ENCODE results near the gene EVL. TPM values are rescaled to one million over a fixed set of nuclear protein-coding genes. Genes with fewer than 3 reads are reported as not detected.

EVL gene
- total RNA-seq, 4 donors from 2014 or later: 24.2 to 40.1 (median 29.8) TPM

- DNase-seq: peak; percentile 75 to 79
- intact Hi-C loops (cut with DNase I): no loop called here
- H3K9me3 ChIP-seq: no peaks in the 10 kb centered on the region
- H3K27me3 ChIP-seq: no peaks in the 10 kb centered on the region
- H3K36me3 ChIP-seq: no peaks in the 10 kb centered on the region
- peak within 1 kb of the TSS; percentile 10 to 34 (median 30) for H3K4me3 ChIP-seq (replicated peaks in 1 of 3)
- H3K27ac ChIP-seq: no peak within 1 kb of the TSS
- 2% methylated on average over 10 of the region's 94 CpGs; no CpG with 5 or more reads in 1 of the 2 donors for WGBS, 2 donors
- TF ChIP-seq POLR2A (IDR thresholded peaks at IDR 0.05) (peak in 1 of 2 donors; percentile 47), CTCF (IDR thresholded peaks at IDR 0.05) (no peak)
- peaks cover 32 to 50% of the 10 kb centered on the region in 2 donors for H3K4me1 ChIP-seq
Measured at GRCh38 chr14:100159094-100159864, 94.1 kb downstream of the EVL start, which contains the start of gene DEGS2. Gene DEGS2 (minus strand): TSS chr14:100159645. CDS start chr14:100159587, 58 bp downstream.

- Histone ChIP-seq H3K27me3 (no peaks in the 10 kb centered on the region), H3K36me3 (no peaks in the 10 kb centered on the region), H3K27ac (no peak overlapping the region), H3K9me3 (no peaks in the 10 kb centered on the region), H3K4me3 (replicated peaks in 1 of 3) (peak overlapping the region in 2 of 3 donors; percentile 30 to 34), H3K4me1 (peaks cover 29 to 42% of the 10 kb centered on the region in 2 donors)
- no peak for DNase-seq
- TF ChIP-seq CTCF (IDR thresholded peaks at IDR 0.05) (no peak), POLR2A (IDR thresholded peaks at IDR 0.05) (no peak)
- WGBS, 2 donors: 19 to 29% methylated on average over 15 to 21 of the region's 39 CpGs
- intact Hi-C loops (cut with DNase I): no loop called here
Measured at GRCh38 chr14:100159865-100160533, 94.8 kb downstream of the EVL start.

- intact Hi-C loops (cut with DNase I): no loop called here
- no peak for TF ChIP-seq CTCF (IDR thresholded peaks at IDR 0.05)
- no peak for TF ChIP-seq POLR2A (IDR thresholded peaks at IDR 0.05)
- Histone ChIP-seq H3K4me1 (peaks cover 24 to 37% of the 10 kb centered on the region in 2 donors), H3K9me3 (no peaks in the 10 kb centered on the region), H3K36me3 (no peaks in the 10 kb centered on the region), H3K27ac (no peak overlapping the region), H3K4me3 (replicated peaks in 1 of 3) (no peak overlapping the region), H3K27me3 (no peaks in the 10 kb centered on the region)
- 80 to 91% methylated on average over 4 to 7 of the region's 7 CpGs for WGBS, 2 donors
- DNase-seq: no peak
Measured at GRCh38 chr14:100160534-100160916, 95.3 kb downstream of the EVL start.

- Histone ChIP-seq H3K36me3 (no peaks in the 10 kb centered on the region), H3K4me3 (replicated peaks in 1 of 3) (no peak overlapping the region), H3K9me3 (no peaks in the 10 kb centered on the region), H3K27me3 (no peaks in the 10 kb centered on the region), H3K27ac (no peak overlapping the region), H3K4me1 (peaks cover 0 to 7% of the 10 kb centered on the region in 2 donors)
- intact Hi-C loops (cut with DNase I): no loop called here
- peak in 2 of 6 experiments; percentile 20 to 25 for TF ChIP-seq CTCF (IDR thresholded peaks at IDR 0.05)
- no peak for TF ChIP-seq POLR2A (IDR thresholded peaks at IDR 0.05)
- peak; percentile 49 to 50 for DNase-seq
- WGBS, 2 donors: 50 to 65% methylated on average over 10 to 12 of the region's 27 CpGs
Measured at GRCh38 chr14:100165376-100165775, 100.2 kb downstream of the EVL start.
